Measurements from ENCODE around the gene CRACDL.

- TF ChIP-seq POLR2A (IDR thresholded peaks at IDR 0.05; ENCODE audit: low read depth, low read length) (no peak), POLR2AphosphoS5 (IDR thresholded peaks at IDR 0.05; ENCODE audit: low read depth, low read length) (no peak), POU2F2 (IDR thresholded peaks at IDR 0.05; ENCODE audit: low read depth, low read length) (no peak), TAF1 (IDR thresholded peaks at IDR 0.05; ENCODE audit: low read depth, low read length) (no peak)
These were observed 39.6 kb downstream of the CRACDL start for GRCh38 chr2:98896416-98896815.
